ENCODE data around the gene PSMB5. TPM values are rescaled to one million over a fixed set of nuclear protein-coding genes. Genes with fewer than 3 reads are reported as not detected.

The PSMB5 gene
- total RNA-seq, 1 donor from 2014 or later = 149 TPM

DNA sequence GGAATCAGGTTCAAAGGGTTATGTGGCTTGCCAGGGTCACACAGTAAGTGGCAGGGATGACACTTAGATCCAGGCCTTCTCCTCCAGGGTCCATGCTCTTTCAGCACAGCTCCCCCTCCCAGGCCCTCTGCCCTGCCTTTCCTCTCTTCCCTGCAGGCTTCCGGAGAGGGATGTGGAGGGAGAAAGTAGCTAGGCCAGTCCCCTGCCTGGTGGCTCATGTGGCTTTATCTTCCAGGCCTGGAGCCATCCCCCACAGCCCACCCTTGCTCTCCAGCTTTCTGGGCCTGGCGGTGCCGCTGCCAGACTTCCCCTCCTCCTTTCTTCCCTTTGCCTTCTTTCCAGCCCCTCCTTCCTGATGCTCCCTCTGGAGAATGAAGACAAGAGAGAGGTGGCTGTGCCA lies 9.1 kb upstream of the PSMB5 start:
- no peak for DNase-seq

DNA sequence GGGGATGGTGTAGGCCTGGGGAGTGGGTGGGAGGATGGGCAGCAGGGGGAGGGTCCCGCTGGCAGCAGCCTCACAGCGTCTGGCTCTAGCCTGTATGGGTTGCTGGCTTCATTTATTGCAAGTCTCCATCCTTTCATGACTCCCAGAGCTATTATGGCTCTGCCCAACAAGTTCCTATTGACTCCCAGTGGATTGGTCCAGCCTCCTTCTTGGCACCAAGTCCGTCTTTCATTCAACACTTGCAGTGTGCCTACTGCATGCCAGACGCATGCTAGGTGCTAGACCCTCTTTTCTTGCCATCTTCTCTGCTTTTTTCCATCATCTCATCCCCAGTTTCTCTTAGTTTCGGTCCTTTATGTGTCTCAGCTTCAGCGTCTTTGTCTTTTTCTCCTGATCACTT lies 8.4 kb upstream of the PSMB5 start:
- DNase-seq = no peak

DNA sequence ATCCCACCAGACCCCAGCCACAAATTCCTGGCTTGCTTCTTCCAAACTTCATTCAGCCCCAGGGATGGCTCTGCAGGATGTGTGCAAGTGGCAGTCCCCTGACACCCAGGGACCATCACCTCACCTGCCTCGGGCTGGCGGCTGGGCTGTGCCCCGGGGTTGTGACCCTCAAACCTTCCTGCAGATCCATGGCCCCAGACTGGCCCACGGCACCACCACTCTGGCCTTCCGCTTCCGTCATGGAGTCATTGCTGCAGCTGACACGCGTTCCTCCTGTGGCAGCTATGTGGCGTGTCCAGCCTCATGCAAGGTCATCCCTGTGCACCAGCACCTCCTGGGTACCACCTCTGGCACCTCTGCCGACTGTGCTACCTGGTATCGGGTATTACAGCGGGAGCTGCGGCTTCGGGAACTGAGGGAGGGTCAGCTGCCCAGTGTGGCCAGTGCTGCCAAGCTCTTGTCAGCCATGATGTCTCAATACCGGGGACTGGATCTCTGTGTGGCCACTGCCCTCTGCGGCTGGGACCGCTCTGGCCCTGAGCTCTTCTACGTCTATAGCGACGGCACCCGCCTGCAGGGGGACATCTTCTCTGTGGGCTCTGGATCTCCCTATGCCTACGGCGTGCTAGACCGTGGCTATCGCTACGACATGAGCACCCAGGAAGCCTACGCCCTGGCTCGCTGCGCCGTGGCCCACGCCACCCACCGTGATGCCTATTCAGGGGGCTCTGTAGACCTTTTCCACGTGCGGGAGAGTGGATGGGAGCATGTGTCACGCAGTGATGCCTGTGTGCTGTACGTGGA lies 7.7 kb upstream of the PSMB5 start, which contains the start of gene PSMB11:
Gene PSMB11, plus strand, starts transcription at position 51 of the 804 bp plus-strand sequence. Its CDS starts 14 bp downstream, at position 65.
- no peak for DNase-seq

DNA sequence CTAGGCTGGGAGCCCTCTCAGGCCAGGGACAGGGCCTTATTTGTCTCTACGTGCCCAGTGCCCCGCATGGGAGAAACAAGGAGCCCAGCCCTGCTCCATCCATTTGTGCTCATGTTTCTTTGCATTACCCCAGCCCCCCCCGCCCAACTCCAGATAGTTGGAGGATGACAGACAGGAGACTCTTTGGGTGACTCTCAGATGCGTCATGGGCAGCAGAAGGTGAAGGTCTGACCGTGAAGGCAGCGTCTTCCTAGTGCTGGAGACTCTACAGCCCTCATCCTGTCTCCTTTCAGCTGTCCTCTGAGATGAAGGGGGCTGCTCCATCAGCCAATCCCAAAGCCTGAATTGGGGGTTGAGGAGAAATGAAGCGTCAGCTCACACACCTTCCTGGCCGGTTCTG lies 7.0 kb upstream of the PSMB5 start:
- DNase-seq = no peak

DNA sequence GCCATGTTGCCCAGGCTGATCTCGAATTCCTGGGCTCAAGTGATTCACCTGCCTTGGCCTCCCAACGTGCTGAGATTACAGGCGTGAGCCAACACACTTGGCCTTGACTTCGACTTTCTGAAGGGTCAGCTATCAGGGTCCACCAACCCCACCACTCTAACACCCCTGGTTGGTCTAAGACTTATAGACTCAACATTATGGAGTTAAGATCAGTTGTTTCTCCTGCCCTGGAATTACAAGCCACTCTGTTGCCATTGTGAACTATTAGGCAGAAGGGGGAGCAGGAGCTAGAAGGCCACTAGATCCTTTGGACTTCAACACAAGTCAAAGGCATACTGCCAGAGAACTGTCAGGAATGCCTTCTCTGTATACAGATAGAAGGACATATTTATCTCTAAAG lies 5.4 kb upstream of the PSMB5 start:
- no peak for DNase-seq

DNA sequence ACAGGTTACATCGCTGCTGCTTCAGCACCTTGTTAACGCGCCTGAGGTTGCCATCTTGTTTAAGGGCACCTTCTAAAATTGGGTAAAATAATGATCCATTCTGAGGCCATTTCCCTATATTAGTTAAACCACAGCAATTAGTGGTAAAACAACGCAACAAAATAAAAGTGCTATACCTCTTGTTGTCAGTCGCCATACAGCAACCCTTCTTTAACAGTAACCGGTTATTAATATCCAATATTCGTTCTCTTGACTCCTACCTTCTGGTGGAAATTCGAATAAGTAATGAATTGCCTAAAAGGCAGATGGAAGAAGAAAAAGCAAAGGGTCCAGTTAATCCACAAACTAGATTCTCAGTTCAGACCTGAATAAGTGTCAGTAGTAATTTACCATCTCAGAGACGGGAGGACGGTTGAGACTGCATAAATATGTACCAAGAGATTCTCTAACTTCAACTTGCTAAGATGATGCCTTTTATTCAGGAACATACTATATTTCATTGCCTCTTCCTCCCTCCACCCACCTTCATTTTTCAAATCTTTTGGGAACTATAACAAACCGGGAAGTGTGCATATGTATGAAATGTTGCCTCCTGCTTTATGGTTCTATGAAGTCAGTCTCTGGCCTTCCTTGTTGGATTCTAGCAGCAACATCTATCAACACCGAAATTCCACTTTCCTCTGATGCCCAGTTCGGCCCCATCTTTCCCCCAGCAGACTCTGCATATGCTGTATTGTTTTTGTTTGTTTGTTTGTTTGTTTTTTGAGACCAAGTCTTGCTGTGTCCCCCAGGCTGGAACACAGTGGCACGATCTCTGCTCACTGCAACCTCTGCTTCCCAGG lies 824 bp upstream of the PSMB5 start:
- no peak for DNase-seq

DNA sequence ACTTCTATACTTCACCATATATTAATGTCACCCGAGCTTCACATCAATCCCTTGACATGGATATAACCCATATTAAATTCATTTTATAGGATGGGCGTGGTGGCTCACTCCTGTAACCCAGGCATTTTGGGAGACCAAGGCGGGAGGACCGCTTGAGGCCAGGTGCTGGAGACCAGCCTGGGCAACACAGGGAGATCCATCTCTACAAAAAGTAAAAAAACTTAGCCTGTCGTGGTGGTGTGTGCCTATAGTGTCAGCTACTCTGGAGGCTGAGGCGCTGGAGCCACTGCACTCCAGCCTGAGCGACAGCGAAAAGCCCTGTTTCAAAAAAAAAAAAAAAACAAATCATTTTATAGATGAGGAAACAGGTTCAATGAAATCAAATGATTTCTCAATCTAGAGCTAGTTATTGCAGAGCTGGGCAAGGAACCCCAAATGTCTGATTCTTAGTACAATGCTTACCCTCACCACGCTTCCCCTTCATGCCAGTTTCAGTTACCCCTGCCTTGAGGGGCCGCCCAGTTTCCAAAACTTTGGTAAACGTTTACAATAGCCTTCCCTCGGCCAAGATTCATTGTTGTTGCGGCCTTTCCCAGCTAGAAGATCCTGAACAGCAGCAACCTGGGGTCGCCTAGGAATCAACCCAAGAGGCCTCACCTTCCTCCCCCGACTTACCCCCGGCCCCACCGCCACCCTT lies 751 bp downstream of the PSMB5 start:
- no peak for DNase-seq

DNA sequence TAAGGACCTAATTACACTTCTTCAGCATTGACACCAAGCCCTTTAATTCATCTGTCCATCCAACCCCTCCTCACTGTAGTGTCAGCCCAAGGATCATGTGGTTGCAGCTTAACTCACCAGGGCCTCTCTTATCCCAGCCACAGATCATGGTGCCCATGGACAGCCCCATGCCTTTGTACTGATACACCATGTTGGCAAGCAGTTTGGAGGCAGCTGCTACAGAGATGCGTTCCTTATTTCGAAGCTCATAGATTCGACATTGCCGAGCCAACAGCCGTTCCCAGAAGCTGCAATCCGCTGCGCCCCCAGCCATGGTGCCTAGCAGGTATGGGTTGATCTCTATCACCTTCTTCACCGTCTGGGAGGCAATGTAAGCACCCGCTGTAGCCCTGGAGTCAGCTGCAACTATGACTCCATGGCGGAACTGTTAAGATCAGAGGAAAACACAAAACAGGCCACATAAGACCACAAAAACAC lies 1.4 kb downstream of the PSMB5 start:
- no peak for DNase-seq

DNA sequence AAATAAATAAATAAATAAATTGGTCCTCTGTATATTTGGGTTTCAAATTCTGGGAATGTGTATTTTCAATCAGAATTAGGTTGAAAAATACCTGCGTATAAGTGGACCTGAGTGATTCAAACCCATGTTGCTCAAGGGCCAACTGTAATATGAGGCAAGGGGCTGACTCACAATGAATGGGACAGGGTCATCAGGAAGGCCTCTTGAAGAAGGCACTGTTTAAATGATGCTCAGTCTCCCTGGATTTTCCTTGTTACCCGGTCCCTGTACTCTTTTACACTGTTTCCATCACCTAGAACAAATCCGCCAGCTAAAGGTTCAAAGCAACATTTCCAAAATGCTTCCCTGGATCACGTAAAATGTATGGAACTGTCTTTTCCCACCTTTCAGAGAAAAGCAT lies 3.8 kb downstream of the PSMB5 start:
- DNase-seq = no peak

DNA sequence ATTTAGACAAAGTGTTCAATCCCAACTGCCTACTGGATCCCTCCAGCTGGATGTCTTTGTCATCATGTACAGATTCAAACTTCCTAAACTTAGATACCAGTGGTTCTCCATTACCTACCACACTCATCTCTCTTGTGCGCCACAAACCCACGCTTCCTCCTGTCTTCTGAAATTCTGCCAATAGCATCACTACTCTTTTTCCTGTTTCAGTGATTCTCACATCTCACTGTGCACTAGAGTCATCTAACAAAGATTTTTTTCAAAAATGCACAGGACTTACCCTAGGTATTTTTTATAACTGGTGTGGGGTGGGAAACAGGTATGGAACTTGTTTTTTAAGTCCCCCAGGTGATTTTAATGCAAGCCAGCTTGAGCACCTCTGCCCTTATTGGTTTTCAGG lies 5.9 kb downstream of the PSMB5 start:
- no peak for DNase-seq

DNA sequence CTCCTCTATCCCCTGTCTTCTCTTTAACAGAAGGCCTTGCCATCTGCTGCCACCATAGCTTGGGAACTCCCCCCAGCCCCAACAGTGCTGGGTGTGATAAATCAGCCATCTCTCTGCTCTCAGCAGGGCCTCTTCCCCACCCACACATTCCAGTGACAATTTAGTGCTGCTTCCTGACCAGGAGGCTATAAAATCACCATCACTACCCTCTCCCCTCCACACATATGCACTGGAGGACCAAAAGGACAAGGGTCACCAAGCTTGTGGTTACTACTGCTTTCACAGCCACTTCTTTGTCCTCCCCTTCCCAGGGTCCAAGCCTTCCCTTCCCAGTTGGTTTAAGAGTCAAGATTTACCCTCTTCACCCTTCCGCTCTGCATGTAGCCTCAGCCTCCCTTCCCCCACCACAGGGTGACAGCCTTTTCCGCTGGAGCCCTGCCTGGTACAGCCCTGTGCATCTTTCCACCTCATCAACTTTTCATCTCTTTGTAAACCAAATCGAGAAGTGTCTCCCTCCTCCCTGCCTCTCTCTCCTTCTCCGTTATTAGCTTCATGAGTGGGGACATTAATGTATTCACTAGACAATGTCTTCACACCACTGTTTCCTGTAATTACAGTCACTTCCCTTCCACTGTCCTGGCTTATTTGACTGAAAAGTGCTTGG lies 9.4 kb downstream of the PSMB5 start:
- no peak for DNase-seq

DNA sequence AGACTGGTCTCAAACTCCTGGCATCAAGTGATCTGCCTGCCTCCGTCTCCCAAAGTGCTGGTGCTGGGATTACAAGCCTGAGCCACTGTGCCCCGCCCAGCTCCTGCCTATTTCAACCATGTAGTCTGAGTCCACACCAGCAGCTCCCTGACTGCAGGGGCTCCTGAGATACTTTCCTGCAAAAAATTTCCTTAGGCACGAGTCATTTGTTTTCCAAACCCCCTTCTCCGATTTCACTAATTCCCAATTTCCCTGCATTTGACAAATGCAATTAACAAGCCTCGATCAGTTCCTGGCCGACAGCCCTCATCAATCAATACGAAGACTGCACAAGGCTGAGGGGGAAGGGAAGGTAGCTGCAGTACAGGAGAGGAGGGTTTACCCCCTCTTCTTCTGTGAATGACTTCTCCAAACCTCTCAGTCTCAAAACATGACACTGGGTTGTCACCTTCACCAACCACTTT lies 10.1 kb downstream of the PSMB5 start:
- no peak for DNase-seq

DNA sequence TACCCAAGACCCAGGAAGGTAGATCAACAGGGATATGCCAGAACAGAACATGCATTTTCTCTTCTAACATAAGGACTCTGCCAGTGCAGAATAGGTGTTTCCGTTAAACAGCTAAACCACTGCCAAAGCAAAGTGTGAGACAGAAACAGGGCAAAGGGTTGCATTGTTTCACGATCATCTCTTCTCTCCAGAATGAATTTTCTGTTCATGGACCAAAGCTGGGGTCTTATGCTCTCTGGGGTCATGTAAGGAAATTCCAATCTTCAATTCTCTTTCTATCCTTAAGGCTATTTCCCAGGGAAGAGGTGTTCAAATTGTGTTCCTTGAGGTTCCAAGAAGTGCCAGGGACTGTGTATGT lies 10.9 kb downstream of the PSMB5 start:
- DNase-seq = no peak

DNA sequence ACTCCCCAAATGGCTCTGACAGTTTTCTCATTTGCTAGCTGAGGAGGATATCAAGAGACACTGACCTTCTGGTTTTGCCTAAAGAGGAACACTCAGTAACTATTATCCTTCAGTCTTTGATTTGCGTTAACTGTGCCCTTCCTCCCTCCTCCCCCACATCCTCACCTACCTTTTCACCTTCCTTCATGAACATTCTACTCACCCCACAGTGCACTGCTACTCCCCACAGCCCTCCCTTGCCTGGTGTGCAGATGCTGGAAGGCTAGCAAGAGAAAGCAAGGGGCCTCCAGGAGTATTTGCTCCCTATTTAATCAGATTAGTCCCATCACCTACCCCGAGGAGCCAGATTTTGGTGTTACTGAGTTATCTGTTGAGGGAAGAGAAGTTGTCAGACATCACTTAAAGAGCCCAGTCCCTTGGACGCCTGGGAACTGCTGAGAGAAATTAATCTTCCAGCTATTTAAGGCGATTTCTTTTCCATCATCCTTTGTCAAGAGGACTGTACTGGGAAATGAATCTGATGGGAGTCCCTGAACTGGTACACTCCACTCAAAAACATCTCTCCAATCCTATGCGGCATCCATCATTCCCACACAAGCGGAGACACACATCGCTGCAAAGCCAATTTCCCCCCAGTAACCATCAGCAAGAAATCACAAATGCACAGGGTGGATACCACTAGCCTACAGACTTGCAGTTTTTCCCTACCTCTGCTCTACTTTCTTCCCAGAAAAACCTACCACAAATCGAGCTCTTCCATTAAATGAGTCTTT lies 11.5 kb downstream of the PSMB5 start:
- no peak for DNase-seq

DNA sequence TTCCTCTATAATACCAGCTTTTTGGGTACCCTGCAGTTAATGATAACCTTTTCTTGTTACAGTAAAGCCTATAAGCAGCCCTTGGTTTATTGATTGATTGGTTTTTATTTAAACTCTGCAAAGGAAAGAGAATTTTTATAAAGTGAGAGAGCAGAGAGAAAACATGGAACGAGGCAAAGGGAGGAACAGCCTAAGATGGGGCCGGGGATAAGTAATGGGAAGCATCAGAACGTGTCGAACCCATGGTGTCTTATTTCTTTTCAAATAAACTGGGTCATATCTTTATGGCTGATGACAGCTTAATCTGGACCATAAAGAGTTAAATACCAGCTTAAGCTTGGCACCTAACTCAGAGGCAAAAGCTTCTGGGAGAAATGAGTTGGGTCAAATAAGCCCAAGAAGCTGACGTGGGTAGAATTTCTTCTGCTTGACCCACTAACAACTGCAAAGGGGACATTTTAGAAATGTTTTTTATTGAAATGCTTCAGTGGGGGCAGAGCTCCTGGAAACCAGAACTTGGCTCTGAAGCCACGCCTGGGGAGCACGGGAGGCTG lies 12.7 kb downstream of the PSMB5 start:
- DNase-seq = no peak

DNA sequence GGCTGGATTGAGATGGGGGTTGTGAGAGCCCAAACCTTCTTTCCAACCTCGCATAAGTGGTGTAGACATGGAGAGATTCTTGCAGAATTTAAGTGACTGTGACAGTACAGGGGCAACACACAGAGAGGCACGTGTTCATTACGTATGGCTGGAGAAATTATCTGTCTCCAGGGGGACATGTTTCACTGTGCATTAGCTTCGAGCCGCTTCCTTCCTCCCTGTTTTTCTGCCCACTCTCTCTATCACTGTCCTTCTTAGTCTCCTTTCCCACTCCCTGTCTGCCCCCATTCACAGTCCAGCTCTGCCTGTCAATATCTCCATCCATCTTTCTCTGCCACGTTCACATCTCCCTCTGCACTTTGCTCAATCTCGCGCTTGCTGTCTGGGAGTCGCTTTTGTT lies 13.3 kb downstream of the PSMB5 start:
- DNase-seq = no peak

DNA sequence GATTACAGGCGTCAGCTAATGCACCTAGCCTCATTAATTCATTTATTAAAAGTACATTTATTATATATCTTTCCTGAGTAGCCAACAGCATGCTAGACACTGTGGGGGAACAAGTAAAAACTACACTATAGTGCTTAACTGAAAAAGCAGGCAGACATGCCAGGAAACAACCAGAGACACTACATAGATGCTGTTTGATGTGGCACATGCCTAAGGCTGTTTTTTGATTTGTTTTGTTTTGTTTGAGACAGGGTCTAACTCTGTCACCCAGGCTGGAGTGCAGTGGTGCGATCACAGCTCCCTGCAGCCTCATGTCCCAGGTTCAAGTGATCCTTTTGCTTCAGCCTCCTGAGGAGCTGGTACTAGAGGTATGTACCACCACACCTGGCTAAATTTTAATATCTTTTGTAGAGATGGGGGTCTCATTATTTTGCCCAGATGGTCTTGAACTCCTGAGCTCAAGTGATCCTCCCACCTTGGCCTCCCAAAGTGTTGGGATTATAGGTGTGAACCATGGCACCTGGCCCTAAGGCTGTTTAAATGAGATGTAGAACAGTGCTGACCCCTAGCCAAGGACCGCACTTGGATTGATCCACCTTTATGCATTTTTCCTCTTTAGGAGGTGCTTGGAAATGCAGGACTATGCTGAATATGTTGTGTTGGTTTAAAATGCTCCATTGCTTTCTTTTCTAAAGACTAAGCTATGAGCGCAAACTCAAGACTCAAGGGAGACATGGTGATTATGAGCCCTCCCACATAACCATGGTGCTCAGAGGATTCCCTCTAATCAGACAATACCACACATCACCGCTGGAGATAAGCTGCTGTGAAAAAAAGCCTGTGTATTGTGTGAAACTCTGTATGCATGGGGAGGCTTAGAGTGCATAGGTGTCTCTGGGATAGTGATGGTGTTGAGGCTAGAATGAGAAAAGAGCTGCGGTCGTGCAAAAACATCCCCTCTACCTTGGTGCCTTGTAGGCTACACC lies 14.3 kb downstream of the PSMB5 start:
- no peak for DNase-seq

DNA sequence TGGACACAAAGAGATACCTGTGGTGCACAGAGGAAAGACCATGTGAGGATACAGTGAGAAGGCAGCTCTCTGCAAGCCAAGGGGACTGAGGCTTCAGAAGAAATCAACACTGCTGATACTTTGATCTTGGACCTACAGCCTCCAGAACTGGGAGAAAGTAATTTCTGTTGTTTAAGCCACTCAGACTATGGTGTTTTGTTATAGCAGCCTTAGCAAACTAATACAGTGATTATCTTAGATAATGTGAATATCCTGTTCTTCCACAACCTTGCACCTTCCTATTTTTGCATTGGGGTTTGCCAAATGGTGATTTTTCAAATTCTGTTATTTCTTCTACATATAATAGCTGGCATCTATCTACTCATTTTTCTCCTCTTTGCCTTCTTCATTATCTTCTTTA lies 16.6 kb downstream of the PSMB5 start:
- DNase-seq = no peak

DNA sequence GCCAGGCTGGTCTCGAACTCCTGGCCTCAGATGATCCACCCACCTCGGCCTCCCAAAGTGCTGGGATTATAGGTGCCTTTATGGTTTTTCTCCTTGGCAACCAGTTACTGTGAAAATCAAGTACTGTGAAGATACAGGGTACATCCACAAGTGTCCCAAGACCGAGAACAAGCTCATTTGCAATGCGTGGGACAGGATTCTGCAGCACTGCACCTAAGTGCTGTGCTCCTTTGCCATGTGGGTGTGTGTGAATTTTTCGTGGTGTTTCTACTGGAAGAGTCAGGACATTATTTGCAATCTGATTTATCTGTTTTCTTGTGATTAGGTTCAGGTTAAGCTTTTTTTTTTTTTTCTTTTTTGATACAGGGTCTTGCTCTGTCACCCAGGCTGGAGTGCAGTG lies 17.6 kb downstream of the PSMB5 start:
- DNase-seq = no peak

DNA sequence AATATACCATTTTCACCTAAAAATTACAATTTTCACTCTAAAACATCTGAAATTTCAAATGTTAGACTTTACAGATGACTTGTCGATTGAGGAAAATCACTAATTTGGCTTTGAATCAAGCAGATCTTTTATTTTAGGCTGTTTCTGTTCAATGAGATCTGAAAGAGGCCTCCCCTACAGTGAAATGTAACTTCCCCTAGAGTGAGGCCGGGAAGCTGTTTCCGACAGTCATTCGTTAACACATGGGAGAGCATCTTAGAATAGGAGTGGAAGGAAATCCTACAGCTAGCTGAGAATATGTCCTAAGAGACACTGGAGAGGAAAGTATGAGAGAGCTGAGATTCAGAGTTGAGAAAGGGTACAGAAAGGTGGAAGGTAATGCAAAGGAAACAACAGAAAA lies 19.1 kb downstream of the PSMB5 start:
- DNase-seq = no peak

All from occipital lobe (tissue), 2 donors.